ENCODE results near the gene DUSP10.

- TF ChIP-seq CTCF (IDR thresholded peaks at IDR 0.05) (no peak), EZH2 (IDR thresholded peaks at IDR 0.05) (no peak), EZH2phosphoT487 (IDR thresholded peaks at IDR 0.05) (no peak)
These were observed 42.0 kb upstream of the DUSP10 start for GRCh38 chr1:221783936-221784335.

All from neural progenitor cell (in vitro differentiated cells).